ENCODE measurements around the gene UPK1A.

GRCh38 chr19:35673121-35673804 lies 6.9 kb downstream of the UPK1A start:
- TF ChIP-seq, protein P1, sequence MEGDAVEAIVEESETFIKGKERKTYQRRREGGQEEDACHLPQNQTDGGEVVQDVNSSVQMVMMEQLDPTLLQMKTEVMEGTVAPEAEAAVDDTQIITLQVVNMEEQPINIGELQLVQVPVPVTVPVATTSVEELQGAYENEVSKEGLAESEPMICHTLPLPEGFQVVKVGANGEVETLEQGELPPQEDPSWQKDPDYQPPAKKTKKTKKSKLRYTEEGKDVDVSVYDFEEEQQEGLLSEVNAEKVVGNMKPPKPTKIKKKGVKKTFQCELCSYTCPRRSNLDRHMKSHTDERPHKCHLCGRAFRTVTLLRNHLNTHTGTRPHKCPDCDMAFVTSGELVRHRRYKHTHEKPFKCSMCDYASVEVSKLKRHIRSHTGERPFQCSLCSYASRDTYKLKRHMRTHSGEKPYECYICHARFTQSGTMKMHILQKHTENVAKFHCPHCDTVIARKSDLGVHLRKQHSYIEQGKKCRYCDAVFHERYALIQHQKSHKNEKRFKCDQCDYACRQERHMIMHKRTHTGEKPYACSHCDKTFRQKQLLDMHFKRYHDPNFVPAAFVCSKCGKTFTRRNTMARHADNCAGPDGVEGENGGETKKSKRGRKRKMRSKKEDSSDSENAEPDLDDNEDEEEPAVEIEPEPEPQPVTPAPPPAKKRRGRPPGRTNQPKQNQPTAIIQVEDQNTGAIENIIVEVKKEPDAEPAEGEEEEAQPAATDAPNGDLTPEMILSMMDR (IDR thresholded peaks at IDR 0.05): no peak
- no peak for TF ChIP-seq POLR2A (IDR thresholded peaks at IDR 0.05)

Data from esophagus squamous epithelium (tissue), 4 donors.